HepG2 (cell line): ENCODE measurements around the gene TOX2. TPM values are rescaled to one million over a fixed set of nuclear protein-coding genes. Genes with fewer than 3 reads are reported as not detected.

Experiments
- ATAC-seq: fragments of 200-7000 bp; cut with Tn5 transposase; 3 replicates; pipeline ENCODE4 v1.9.1; 2020; ENCODE audit warnings: mild to moderate bottlenecking, moderate library complexity
- BruUV-seq: library from RNA; stranded (reverse); fragments of 400-500 nt; replicated peaks from 2 replicates; lab custom pipeline; 2021; lab: Mats Ljungman, UMichigan
- CTCF ChIA-PET: fragments of 300-600 bp; formaldehyde crosslinking; extraction: SDS; loops from one replicate; lab custom pipeline; 2021; ENCODE audit warnings: low total read pairs, inconsistent platforms, low intra/inter-chr PET ratio; lab: Yijun Ruan, JAX
- POLR2A ChIA-PET: fragments of 350-600 bp; sonication (Branson Sonifier 250); formaldehyde crosslinking; loops from one replicate; lab custom pipeline; 2020; ENCODE audit warnings: antibody characterized with exemption, inconsistent platforms; lab: Yijun Ruan, JAX
- DNase-seq: peaks from one replicate; pipeline ENCODE4 v3.0.0-alpha.2; 2015; ENCODE audit warnings: low spot score
- FAIRE-seq: peaks from 3 replicates; lab custom pipeline; 2011; peaks lifted over from hg19 to GRCh38; lab: Jason Lieb, UNC
- H2AFZ ChIP-seq: one replicate; pipeline ENCODE4 v1.6.1; 2011; ENCODE audit warnings: low read length, inconsistent platforms
- H3K27ac ChIP-seq: fragments of 300-600 bp; 3 replicates; pipeline ENCODE4 v1.8.0; 2011; ENCODE audit warnings: mixed run types, mild to moderate bottlenecking, mixed read lengths, low read length, inconsistent platforms; ENCODE audit not compliant: insufficient read depth; ENCODE audit errors: extremely low read length
- H3K27me3 ChIP-seq, 2 experiments: fragments of 200-600 bp in 1 of 2; 2 replicates in 1 of 2; 3 replicates in 1 of 2; pipeline versions ENCODE4 v1.6.0 to v1.8.0; 2011; ENCODE audit warnings: low read length in 2 of 2, mild to moderate bottlenecking in 2 of 2, moderate library complexity in 2 of 2, inconsistent platforms in 1 of 2; ENCODE audit not compliant: insufficient read depth in 2 of 2, control insufficient read depth in 1 of 2
- H3K36me3 ChIP-seq, 2 experiments: fragments of 200-600 bp in 1 of 2; replicated peaks in 1 of 2; 2 replicates in 1 of 2; 3 replicates in 1 of 2; pipeline versions ENCODE4 v1.5.1 to v1.8.0; 2011; ENCODE audit warnings: low read length in 2 of 2, inconsistent platforms in 1 of 2; ENCODE audit not compliant: insufficient read depth in 2 of 2, control insufficient read depth in 1 of 2
- H3K4me1 ChIP-seq: 2 replicates; pipeline ENCODE4 v1.5.1; 2012; ENCODE audit warnings: low read length, inconsistent platforms; ENCODE audit not compliant: insufficient read depth
- H3K4me2 ChIP-seq: 2 replicates; pipeline ENCODE4 v1.6.0; 2011; ENCODE audit warnings: low read depth, low read length, inconsistent platforms
- H3K4me3 ChIP-seq, 3 experiments: fragments of 200-600 bp in 1 of 3; sonication (generic), shearing (Covaris generic) in 1 of 3; replicated peaks in 1 of 3; 2 replicates each; pipeline ENCODE4 v1.5.1; 2011 to 2016; ENCODE audit warnings: low read length in 3 of 3, inconsistent platforms in 2 of 3, low read depth in 2 of 3, mild to moderate bottlenecking in 2 of 3, control low read depth in 1 of 3, mixed read lengths in 1 of 3; ENCODE audit not compliant: insufficient read depth in 1 of 3
- H3K79me2 ChIP-seq: one replicate; pipeline ENCODE4 v1.6.1; 2011; ENCODE audit warnings: low read length, inconsistent platforms; ENCODE audit not compliant: insufficient read depth
- H3K9ac ChIP-seq: 2 replicates; pipeline ENCODE4 v1.6.0; 2011; ENCODE audit warnings: mild to moderate bottlenecking, low read depth, low read length, inconsistent platforms; ENCODE audit not compliant: insufficient read depth
- H3K9me3 ChIP-seq: 2 replicates; pipeline ENCODE4 v1.5.1; 2012; ENCODE audit warnings: mild to moderate bottlenecking, low read length
- H4K20me1 ChIP-seq: 2 replicates; pipeline ENCODE4 v1.6.0; 2011; ENCODE audit warnings: inconsistent platforms, mild to moderate bottlenecking, low read length, moderate library complexity; ENCODE audit not compliant: insufficient read depth
- ELF4 ChIP-seq: sonication (generic); formaldehyde crosslinking; IDR thresholded peaks from 2 replicates; pipeline ENCODE4 v1.5.0; 2020; ENCODE audit warnings: missing genetic modification reagents, mild to moderate bottlenecking, moderate library complexity, borderline replicate concordance
- ERF ChIP-seq: IDR thresholded peaks from 2 replicates; pipeline ENCODE4 v1.6.1; 2018; ENCODE audit warnings: missing biosample characterization, missing genetic modification reagents
- FOXJ3 ChIP-seq: sonication (generic); formaldehyde crosslinking; IDR thresholded peaks from 2 replicates; pipeline ENCODE4 v1.4.0; 2020; ENCODE audit warnings: missing genetic modification reagents, mild to moderate bottlenecking, borderline replicate concordance
- KDM1A ChIP-seq: IDR thresholded peaks from 2 replicates; pipeline ENCODE4 v1.6.1; 2016; ENCODE audit warnings: missing compliant biosample characterization
- KLF16 ChIP-seq, 2 experiments: sonication (generic) in 1 of 2; formaldehyde crosslinking in 1 of 2; IDR thresholded peaks; 2 replicates each; pipeline versions ENCODE4 v1.6.1 to v1.8.0; 2016 to 2023; ENCODE audit warnings: missing genetic modification reagents in 2 of 2, missing compliant biosample characterization in 1 of 2
- SRSF9 ChIP-seq: fragments of 200-400 bp; formaldehyde crosslinking; IDR thresholded peaks from 2 replicates; pipeline ENCODE4 v1.6.1; 2018; ENCODE audit warnings: borderline replicate concordance, mild to moderate bottlenecking, low read depth, low read length; ENCODE audit not compliant: insufficient read depth, poor library complexity, severe bottlenecking
- TCF7L2 ChIP-seq: IDR thresholded peaks from 2 replicates; pipeline ENCODE4 v1.6.1; 2011; ENCODE audit warnings: mild to moderate bottlenecking, low read depth, low read length, moderate library complexity
- ZBTB1 ChIP-seq: sonication (generic); formaldehyde crosslinking; IDR thresholded peaks from 2 replicates; pipeline ENCODE4 v1.4.0; 2020; ENCODE audit warnings: missing genetic modification reagents, borderline replicate concordance
- ZNF317 ChIP-seq: sonication (generic); formaldehyde crosslinking; IDR thresholded peaks from 2 replicates; pipeline ENCODE4 v1.5.0; 2020; ENCODE audit warnings: mild to moderate bottlenecking, missing genetic modification reagents
- ZNF382 ChIP-seq: sonication (generic); formaldehyde crosslinking; IDR thresholded peaks from 2 replicates; pipeline ENCODE4 v1.5.0; 2020; ENCODE audit warnings: missing genetic modification reagents, mild to moderate bottlenecking, borderline replicate concordance
- ZNF616 ChIP-seq: sonication (generic); formaldehyde crosslinking; IDR thresholded peaks from 2 replicates; pipeline ENCODE4 v1.5.0; 2020; ENCODE audit warnings: low read depth, mild to moderate bottlenecking, missing genetic modification reagents
- ZNF703 ChIP-seq: sonication (generic); formaldehyde crosslinking; IDR thresholded peaks from 2 replicates; pipeline ENCODE4 v1.5.1; 2020; ENCODE audit warnings: missing genetic modification reagents, mild to moderate bottlenecking, moderate library complexity, borderline replicate concordance
- ZNF83 ChIP-seq: sonication (generic); formaldehyde crosslinking; IDR thresholded peaks from 2 replicates; pipeline ENCODE4 v1.4.0; 2020; ENCODE audit warnings: missing genetic modification reagents, mild to moderate bottlenecking, borderline replicate concordance
- WGBS: methylation state at CpG from one replicate; pipeline ENCODE4 v1.1.6; 2017; ENCODE audit warnings: low lambda C conversion rate; 5-methylcytosine and 5-hydroxymethylcytosine counted together
- in situ Hi-C: cut with HindIII; loops from 2 replicates; pipeline ENCODE4 v1.10.0; 2017; ENCODE audit warnings: low pct_unique_long_range_greater_than_20kb; ENCODE audit not compliant: extremely low pct_ligation_motif_present
- intact Hi-C: fragments of 100-400 bp; cut with micrococcal nuclease; formaldehyde crosslinking; loops from one replicate; pipeline ENCODE4 v1.10.0; 2022; ENCODE audit not compliant: unreplicated experiment
- polyA plus RNA-seq, 8 experiments: library from polyadenylated mRNA; depleted of rRNA in 3 of 8; stranded (reverse) in 7 of 8; unstranded in 1 of 8; fragments of >200 nt; fragmentation: Illumina TruSeq in 4 of 8; extraction: Trizol in 4 of 8; gene quantifications; 2 replicates each; pipeline versions ENCODE4 v1.2.1 to v1.2.3, GENCODE V29; 2011 to 2016; ENCODE audit warnings: low read depth in 4 of 8, missing spikeins in 1 of 8, mixed read lengths in 1 of 8; ENCODE audit not compliant: insufficient read depth in 1 of 8
- total RNA-seq, 5 experiments: library from RNA; depleted of rRNA; stranded (reverse); fragments of >200 nt; fragmentation: Illumina TruSeq; extraction: Trizol; gene quantifications; 2 replicates each; pipeline ENCODE4 v1.2.3, GENCODE V29; 2016; ENCODE audit warnings: low read depth in 1 of 5
- TF ChIP-seq, protein P1 (sequence below): sonication (generic); formaldehyde crosslinking; IDR thresholded peaks from 2 replicates; pipeline ENCODE4 v1.8.0; 2022; ENCODE audit warnings: low read depth, missing genetic modification reagents
- TF ChIP-seq, protein P2 (sequence below): sonication (generic); formaldehyde crosslinking; IDR thresholded peaks from 2 replicates; pipeline ENCODE4 v1.4.0; 2020; ENCODE audit warnings: missing genetic modification reagents
- TF ChIP-seq, protein P3 (sequence below): sonication (generic); formaldehyde crosslinking; IDR thresholded peaks from 2 replicates; pipeline ENCODE4 v1.4.0; 2020; ENCODE audit warnings: mild to moderate bottlenecking, missing genetic modification reagents
- TF ChIP-seq, protein P4 (sequence below): sonication (generic); formaldehyde crosslinking; IDR thresholded peaks from 2 replicates; pipeline ENCODE4 v1.5.0; 2020; ENCODE audit warnings: missing genetic modification reagents

The TOX2 gene
- total and polyA plus RNA-seq, 2 of the 13 experiments (the other 11 are each of a cell fraction or from before 2014, with no cell fraction given) = not detected

DNA sequence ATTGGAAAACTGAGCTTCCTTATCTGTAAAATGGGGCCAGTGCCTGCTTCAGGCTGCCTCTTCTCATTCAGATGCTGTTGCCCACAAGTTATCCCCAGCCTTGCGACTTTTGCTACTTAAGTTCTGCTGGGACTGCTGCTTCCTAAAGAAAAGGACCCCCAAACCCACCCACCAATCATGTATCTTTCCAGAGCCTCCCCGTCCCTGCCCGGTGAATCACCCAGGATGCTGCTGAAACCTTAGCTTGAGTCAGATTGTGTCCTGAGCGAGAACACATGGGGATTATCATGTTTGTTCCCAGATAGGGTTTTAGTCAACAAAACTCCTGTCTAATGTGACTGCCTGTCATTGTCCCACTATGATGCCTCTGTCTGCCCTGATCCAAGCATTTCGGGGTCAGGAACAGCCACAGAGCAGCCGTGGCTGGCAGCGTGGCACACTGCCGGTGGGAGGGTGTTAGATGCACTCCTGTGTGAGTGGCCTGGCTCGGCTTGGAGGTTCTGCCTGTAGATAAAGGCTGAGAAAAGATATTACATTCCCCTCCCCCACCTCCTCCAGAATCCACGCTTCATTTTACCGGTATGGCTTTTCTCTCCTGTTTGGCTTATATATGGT lies 79.9 kb downstream of the TOX2 start:
- no peak overlapping the region for H3K9ac ChIP-seq
- H3K79me2 ChIP-seq = no peaks in the 10 kb centered on the region
- DNase-seq (no peak), ATAC-seq (no peak), FAIRE-seq (no peak)
- no peaks in the 10 kb centered on the region for H4K20me1 ChIP-seq
- WGBS = 10% methylated on average over 11 of the region's 11 CpGs
- no peak overlapping the region for H2AFZ ChIP-seq
- ChIA-PET POLR2A (no interaction called here), CTCF (no interaction called here)
- no peak overlapping the region for H3K4me3 ChIP-seq
- H3K9me3 ChIP-seq = 0 out of 2 replicates have a peak, but pooled peaks cover 3% of the 10 kb centered on the region
- no peaks in the 10 kb centered on the region for H3K4me1 ChIP-seq
- no TSS peak for BruUV-seq
- H3K27ac ChIP-seq = no peak overlapping the region
- in situ Hi-C loops = no loop called here
- no peaks in the 10 kb centered on the region for H3K36me3 ChIP-seq
- peaks cover 2 to 4% of the 10 kb centered on the region in 2 experiments; a peak in 3 of 5 replicates for H3K27me3 ChIP-seq
- TF ChIP-seq, protein P1, sequence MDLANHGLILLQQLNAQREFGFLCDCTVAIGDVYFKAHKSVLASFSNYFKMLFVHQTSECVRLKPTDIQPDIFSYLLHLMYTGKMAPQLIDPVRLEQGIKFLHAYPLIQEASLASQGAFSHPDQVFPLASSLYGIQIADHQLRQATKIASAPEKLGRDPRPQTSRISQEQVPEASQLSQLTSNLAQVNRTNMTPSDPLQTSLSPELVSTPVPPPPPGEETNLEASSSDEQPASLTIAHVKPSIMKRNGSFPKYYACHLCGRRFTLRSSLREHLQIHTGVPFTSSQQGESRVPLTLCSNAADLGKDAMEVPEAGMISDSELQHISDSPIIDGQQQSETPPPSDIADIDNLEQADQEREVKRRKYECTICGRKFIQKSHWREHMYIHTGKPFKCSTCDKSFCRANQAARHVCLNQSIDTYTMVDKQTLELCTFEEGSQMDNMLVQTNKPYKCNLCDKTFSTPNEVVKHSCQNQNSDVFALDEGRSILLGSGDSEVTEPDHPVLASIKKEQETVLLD (CRISPR knock-in tag) = no peak
- TF ChIP-seq, protein P2, sequence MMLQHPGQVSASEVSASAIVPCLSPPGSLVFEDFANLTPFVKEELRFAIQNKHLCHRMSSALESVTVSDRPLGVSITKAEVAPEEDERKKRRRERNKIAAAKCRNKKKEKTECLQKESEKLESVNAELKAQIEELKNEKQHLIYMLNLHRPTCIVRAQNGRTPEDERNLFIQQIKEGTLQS = no peak
- TF ChIP-seq KLF16 (CRISPR knock-in tag; IDR thresholded peaks at IDR 0.05) (no peak), ZNF317 (CRISPR knock-in tag) (no peak), SRSF9 (no peak), ZNF616 (CRISPR knock-in tag) (no peak), ZNF382 (CRISPR knock-in tag) (no peak), FOXJ3 (CRISPR knock-in tag) (no peak), ZNF703 (CRISPR knock-in tag) (no peak), ZNF83 (CRISPR knock-in tag) (no peak), ERF (CRISPR knock-in tag) (no peak), ELF4 (no peak), TCF7L2 (no peak), ZBTB1 (no peak), KDM1A (CRISPR knock-in tag) (no peak)
- TF ChIP-seq, protein P3, sequence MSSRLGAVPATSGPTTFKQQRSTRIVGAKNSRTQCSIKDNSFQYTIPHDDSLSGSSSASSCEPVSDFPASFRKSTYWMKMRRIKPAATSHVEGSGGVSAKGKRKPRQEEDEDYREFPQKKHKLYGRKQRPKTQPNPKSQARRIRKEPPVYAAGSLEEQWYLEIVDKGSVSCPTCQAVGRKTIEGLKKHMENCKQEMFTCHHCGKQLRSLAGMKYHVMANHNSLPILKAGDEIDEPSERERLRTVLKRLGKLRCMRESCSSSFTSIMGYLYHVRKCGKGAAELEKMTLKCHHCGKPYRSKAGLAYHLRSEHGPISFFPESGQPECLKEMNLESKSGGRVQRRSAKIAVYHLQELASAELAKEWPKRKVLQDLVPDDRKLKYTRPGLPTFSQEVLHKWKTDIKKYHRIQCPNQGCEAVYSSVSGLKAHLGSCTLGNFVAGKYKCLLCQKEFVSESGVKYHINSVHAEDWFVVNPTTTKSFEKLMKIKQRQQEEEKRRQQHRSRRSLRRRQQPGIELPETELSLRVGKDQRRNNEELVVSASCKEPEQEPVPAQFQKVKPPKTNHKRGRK (CRISPR knock-in tag) = no peak
- TF ChIP-seq, protein P4, sequence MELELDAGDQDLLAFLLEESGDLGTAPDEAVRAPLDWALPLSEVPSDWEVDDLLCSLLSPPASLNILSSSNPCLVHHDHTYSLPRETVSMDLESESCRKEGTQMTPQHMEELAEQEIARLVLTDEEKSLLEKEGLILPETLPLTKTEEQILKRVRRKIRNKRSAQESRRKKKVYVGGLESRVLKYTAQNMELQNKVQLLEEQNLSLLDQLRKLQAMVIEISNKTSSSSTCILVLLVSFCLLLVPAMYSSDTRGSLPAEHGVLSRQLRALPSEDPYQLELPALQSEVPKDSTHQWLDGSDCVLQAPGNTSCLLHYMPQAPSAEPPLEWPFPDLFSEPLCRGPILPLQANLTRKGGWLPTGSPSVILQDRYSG (CRISPR knock-in tag) = no peak
- H3K4me2 ChIP-seq = no peak overlapping the region
- intact Hi-C loops = no loop called here
